Colonic mucosa (tissue), 4 donors: ENCODE data around the gene GRK3. TPM values are rescaled to one million over a fixed set of nuclear protein-coding genes. Genes with fewer than 3 reads are reported as not detected.

Experiments used
- DNase-seq: peaks from one replicate; pipeline ENCODE4 v3.0.0-alpha.2; 2020
- H3K27ac ChIP-seq: fragments of 200-600 bp; one replicate; pipeline ENCODE4 v1.8.0; 2021
- H3K27me3 ChIP-seq: fragments of 200-600 bp; one replicate; pipeline ENCODE4 v1.8.0; 2021
- H3K36me3 ChIP-seq: fragments of 200-600 bp; one replicate; pipeline ENCODE4 v1.8.0; 2021
- H3K4me1 ChIP-seq: fragments of 200-600 bp; one replicate; pipeline ENCODE4 v1.8.0; 2021; ENCODE audit warnings: mild to moderate bottlenecking
- H3K4me3 ChIP-seq: fragments of 200-600 bp; one replicate; pipeline ENCODE4 v1.8.0; 2021
- H3K9ac ChIP-seq, 2 donors: one replicate each; pipeline ENCODE4 v1.7.0; 2013; ENCODE audit warnings: control low read depth in 2 of 2, low read depth in 2 of 2, low read length in 2 of 2
- H3K9me3 ChIP-seq: fragments of 200-600 bp; one replicate; pipeline ENCODE4 v1.8.0; 2021
- intact Hi-C: fragments of 100-400 bp; cut with DNase I; formaldehyde crosslinking; loops from one replicate; pipeline ENCODE4 v1.14.1; 2022
- total RNA-seq, 2 donors: library from RNA; stranded (reverse); fragmentation: NEBNext Ultra II Directional in 1 of 2; extraction: Animal tissue kit (Norgen Biotek cat#: 25700) in 1 of 2; gene quantifications; one replicate each; pipeline ENCODE4 v1.2.1, GENCODE V29; 2021
- TF ChIP-seq, protein P1 (sequence below): fragments of 200-600 bp; IDR thresholded peaks from one replicate; pipeline ENCODE4 v1.8.0; 2022; ENCODE audit warnings: antibody characterized with exemption, mild to moderate bottlenecking
- donor health status: healthy.
- donor health status: DM: no; HTN: no; CAD: no.
- donor health status: DM: no; HTN: no; CAD: no.

The GRK3 gene
- total RNA-seq, 2 donors from 2014 or later = 2.9 to 5.3 TPM

DNA sequence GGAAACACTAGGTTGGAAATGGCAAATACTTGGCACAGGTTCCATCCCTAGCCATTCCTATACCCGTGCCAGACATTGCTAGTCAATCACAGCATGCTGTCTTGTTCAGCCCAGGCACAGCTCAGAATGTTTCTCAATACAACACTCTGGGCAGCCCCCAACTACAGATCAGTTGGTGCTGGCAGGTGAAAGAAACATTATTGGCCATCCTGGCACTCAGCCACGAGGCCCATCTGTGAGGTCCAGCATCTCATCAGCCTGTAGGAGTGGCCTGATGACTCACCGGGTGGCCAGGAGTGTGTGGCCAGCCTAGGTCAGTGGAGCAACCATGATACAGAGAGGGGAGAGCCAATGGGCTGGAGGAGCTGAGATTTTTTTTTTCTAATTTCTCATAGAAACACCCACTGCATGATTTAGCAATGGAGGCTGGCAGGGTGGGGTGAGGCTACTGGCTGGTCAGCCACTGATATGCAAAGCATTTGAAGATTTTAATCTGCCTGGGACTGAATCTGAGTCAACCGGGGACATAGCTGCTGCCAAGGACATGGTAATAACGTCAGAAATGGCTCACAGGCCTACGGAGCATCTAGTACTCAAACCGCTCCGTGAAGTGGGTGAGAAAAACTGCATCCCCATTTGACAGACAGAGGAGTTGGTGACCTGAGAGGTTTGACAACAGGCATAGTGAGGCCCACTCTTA, 182.9 kb downstream of the GRK3 start:
- TF ChIP-seq, protein P1, sequence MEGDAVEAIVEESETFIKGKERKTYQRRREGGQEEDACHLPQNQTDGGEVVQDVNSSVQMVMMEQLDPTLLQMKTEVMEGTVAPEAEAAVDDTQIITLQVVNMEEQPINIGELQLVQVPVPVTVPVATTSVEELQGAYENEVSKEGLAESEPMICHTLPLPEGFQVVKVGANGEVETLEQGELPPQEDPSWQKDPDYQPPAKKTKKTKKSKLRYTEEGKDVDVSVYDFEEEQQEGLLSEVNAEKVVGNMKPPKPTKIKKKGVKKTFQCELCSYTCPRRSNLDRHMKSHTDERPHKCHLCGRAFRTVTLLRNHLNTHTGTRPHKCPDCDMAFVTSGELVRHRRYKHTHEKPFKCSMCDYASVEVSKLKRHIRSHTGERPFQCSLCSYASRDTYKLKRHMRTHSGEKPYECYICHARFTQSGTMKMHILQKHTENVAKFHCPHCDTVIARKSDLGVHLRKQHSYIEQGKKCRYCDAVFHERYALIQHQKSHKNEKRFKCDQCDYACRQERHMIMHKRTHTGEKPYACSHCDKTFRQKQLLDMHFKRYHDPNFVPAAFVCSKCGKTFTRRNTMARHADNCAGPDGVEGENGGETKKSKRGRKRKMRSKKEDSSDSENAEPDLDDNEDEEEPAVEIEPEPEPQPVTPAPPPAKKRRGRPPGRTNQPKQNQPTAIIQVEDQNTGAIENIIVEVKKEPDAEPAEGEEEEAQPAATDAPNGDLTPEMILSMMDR = no peak
- no peak overlapping the region for H3K4me3 ChIP-seq
- intact Hi-C loops = no loop called here
- no peaks in the 10 kb centered on the region for H3K4me1 ChIP-seq
- no peaks in the 10 kb centered on the region for H3K27me3 ChIP-seq
- no peak overlapping the region for H3K27ac ChIP-seq
- H3K36me3 ChIP-seq = no peaks in the 10 kb centered on the region
- H3K9me3 ChIP-seq = no peaks in the 10 kb centered on the region
- no peak overlapping the region for H3K9ac ChIP-seq
- DNase-seq = no peak

DNA sequence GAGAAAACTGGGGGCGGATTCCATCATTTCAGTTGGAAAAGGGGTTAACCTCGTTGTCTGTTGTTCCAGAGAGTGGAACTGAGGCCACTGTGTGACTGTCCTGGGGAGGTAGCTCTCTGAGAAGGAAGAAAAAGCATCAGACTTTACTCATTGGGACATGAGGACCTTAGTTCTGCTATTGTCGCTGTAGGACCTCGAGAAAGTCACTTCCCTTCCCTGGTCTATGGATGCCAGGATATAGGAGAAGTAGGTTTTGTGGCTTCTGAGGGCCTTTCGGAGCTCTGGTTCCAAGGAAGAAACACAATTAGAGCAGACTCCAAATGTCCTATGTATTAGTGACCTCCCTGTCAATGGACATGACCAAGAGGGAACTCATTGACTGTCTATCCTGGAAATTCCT, 183.7 kb downstream of the GRK3 start:
- TF ChIP-seq, protein P1 = no peak
- DNase-seq = no peak
- Histone ChIP-seq H3K27ac (no peak overlapping the region), H3K4me3 (no peak overlapping the region), H3K27me3 (no peaks in the 10 kb centered on the region), H3K36me3 (no peaks in the 10 kb centered on the region), H3K9ac (no peak overlapping the region), H3K4me1 (no peaks in the 10 kb centered on the region), H3K9me3 (no peaks in the 10 kb centered on the region)
- intact Hi-C loops = no loop called here

DNA sequence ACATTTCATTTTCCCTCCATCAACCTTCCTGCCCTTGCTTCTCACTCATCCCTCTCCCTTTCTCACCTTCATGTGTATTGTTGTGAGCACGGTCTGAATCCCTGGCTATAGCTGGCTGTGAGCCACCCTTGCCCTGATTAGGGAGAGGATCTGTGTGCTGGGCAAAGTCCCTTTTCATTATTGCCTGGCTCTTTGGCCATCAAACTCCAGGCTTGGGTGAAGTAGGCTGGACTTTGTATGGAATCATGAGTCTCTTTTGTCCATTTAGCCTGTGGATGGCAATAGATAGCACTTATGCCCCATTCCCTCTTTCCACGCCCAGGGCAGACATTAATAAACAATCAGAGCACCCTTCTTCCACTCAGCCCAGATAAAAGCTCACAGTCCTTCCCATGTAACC, 184.2 kb downstream of the GRK3 start:
- TF ChIP-seq, protein P1 = no peak
- Histone ChIP-seq H3K4me3 (no peak overlapping the region), H3K27ac (no peak overlapping the region), H3K36me3 (no peaks in the 10 kb centered on the region), H3K9ac (no peak overlapping the region), H3K4me1 (no peaks in the 10 kb centered on the region), H3K9me3 (no peaks in the 10 kb centered on the region), H3K27me3 (no peaks in the 10 kb centered on the region)
- intact Hi-C loops = no loop called here
- DNase-seq = peak; percentile 54

DNA sequence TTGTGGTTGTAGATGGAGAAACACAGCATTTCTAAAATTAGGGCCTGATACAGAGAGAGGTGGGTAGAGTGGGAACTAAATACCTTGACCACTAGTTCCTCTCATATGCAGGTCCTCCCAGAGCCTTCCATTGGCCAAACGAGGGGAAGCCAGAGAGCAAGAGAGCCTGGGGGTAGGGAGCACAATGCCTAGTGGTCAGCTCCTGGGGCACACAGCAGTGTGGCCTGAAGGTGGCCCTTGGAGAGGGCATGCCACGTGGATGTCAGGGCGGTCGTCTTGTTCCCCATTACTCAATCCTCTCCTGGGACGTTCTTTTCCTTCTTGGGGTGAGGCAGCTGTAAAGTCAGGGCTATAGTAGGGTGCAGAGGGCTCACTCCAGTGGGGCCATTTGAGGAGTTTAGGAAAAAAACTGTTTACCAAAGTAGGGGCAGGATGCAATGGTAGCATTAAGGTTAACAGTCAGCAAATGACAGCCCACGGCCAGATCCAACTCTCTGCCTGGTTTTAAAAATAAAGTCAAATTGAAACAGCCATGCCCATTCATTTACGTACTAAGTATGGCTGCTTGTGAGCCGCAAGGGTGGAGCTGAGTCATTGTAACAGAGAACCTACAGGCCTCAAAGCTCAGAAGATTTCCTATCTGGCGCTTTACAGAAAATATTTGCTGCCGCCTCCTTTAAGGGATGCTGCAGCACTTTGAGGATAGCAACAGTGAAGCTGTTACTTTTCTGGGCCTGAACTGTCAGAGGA, 185.1 kb downstream of the GRK3 start:
- H3K9me3 ChIP-seq = no peaks in the 10 kb centered on the region
- TF ChIP-seq, protein P1 = no peak
- no peak overlapping the region for H3K27ac ChIP-seq
- no peaks in the 10 kb centered on the region for H3K4me1 ChIP-seq
- no peak for DNase-seq
- no peak overlapping the region for H3K9ac ChIP-seq
- no peaks in the 10 kb centered on the region for H3K27me3 ChIP-seq
- H3K4me3 ChIP-seq = no peak overlapping the region
- intact Hi-C loops = no loop called here
- H3K36me3 ChIP-seq = no peaks in the 10 kb centered on the region

DNA sequence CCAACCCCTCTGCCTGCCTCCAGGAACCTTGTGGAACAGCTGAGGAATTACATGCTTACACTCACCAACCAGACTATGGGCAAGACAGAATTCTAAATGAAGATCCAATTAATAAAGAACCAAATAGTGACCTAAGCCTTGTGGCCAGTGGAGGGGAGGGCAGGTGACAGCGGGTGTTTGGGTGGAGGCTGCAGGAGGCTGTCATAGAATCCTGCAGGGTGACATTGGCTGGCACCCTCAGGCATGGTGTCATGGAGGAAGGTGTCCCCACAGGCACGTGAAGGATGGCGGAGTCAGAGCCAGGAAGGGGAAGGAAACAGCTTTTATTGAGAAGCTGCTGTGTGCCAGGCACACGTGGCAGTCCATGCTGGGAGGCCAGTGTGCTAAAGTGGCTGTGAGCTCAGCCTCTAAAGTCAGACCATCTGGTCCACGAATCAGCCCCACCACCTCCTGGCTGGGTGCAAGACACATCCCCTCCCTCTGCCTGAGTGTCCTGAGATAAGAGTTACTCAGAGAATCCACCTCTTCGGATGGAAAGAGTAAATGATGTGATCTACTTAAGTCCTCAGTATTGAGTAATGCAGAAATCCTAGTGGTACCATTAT, 186.2 kb downstream of the GRK3 start:
- no peak overlapping the region for H3K27ac ChIP-seq
- intact Hi-C loops = no loop called here
- TF ChIP-seq, protein P1 = no peak

More for the DNA sequence above, 186.2 kb downstream of the GRK3 start:
- no peak for DNase-seq
- no peak overlapping the region for H3K4me3 ChIP-seq
- no peaks in the 10 kb centered on the region for H3K4me1 ChIP-seq
- H3K9me3 ChIP-seq = no peaks in the 10 kb centered on the region
- no peaks in the 10 kb centered on the region for H3K36me3 ChIP-seq
- H3K9ac ChIP-seq = no peak overlapping the region
- H3K27me3 ChIP-seq = no peaks in the 10 kb centered on the region
